NT2/D1 (cell line): ENCODE results near the gene LYZL1.

Source experiments
- SUZ12 ChIP-seq: IDR thresholded peaks from 2 replicates; pipeline ENCODE4 v1.6.1; 2011; ENCODE audit not compliant: insufficient read length, insufficient read depth; ENCODE audit errors: extremely low read depth
- YY1 ChIP-seq: IDR thresholded peaks from 2 replicates; pipeline ENCODE4 v1.6.1; 2011; ENCODE audit not compliant: insufficient read length, insufficient read depth
- ZNF274 ChIP-seq: IDR thresholded peaks from 2 replicates; pipeline ENCODE4 v1.6.1; 2011; ENCODE audit warnings: mild to moderate bottlenecking, low read depth, low read length

GRCh38 chr10:29319205-29319781 is 30.4 kb downstream of the LYZL1 start:
- TF ChIP-seq SUZ12 = no peak
- TF ChIP-seq YY1 = no peak
- no peak for TF ChIP-seq ZNF274
